Measurements from ENCODE around the gene MRPL16.

The MRPL16 gene

GRCh38 chr11:59812220-59812619, 1.6 kb upstream of the MRPL16 start (continued):
- TF ChIP-seq FEZF1 (tag by site-specific recombination; IDR thresholded peaks at IDR 0.05) (no peak), ZNF391 (tag by site-specific recombination; IDR thresholded peaks at IDR 0.05; ENCODE audit: borderline replicate concordance, low read depth) (no peak), ZNF580 (tag by site-specific recombination; IDR thresholded peaks at IDR 0.05) (no peak), ZNF791 (tag by site-specific recombination; IDR thresholded peaks at IDR 0.05) (no peak), PRDM1 (tag by site-specific recombination; IDR thresholded peaks at IDR 0.05) (no peak), MEIS1 (CRISPR knock-in tag; IDR thresholded peaks at IDR 0.05; ENCODE audit: borderline replicate concordance) (no peak), PATZ1 (tag by site-specific recombination; IDR thresholded peaks at IDR 0.05) (no peak), OVOL3 (tag by site-specific recombination; IDR thresholded peaks at IDR 0.05) (no peak), ZNF560 (tag by site-specific recombination; IDR thresholded peaks at IDR 0.05; ENCODE audit: borderline replicate concordance) (no peak)

DNA sequence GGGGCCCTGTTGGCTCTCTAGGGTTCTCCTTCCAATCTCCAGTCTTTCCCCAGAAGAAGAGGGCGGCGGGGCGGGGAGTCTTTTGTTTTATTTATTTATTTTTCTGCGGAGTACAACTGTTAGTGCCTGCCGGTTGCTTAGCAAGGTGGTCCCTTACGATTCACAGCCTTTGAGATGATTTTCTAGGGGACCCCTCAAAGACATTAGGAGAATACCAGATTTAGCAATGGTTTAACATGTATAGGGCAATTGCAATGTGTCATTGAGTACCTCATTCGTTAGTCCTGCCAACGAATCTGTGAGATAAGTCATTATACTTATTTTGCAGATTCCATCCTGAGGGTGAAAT, 307 bp upstream of the MRPL16 start:
- ChIA-PET CTCF (interaction anchor here (0.9 to 4.0 kb wide), 2 partner anchors 9 to 57 kb away, joined by 3 to 27 read pairs; partner anchors contain the start of gene STX3), POLR2A (interaction anchor here (0.5 to 2.0 kb wide), 5 partner anchors 9 to 196 kb away, joined by 3 to 16 read pairs (median 4); partner anchors contain the start of genes OSBP, PATL1 and STX3)
- no peaks in the 10 kb centered on the region for H3K9me3 ChIP-seq (ENCODE audit: control insufficient read depth, insufficient read depth, low read depth, low read length)
- H3K36me3 ChIP-seq (ENCODE audit: control insufficient read depth in 2 of 2, insufficient read depth in 1 of 2, low read length in 2 of 2): peaks cover 4 to 29% of the 10 kb centered on the region in 2 experiments; a peak in 2 of 3 replicates
- H3K27ac ChIP-seq (ENCODE audit: extremely low read depth, low read depth, low read length): no peak overlapping the region
- H3K4me3 ChIP-seq (ENCODE audit: low read depth, low read length): peak overlapping the region; percentile 100
- no peaks in the 10 kb centered on the region for H3K4me1 ChIP-seq (ENCODE audit: control insufficient read depth, insufficient read depth, low read length)
- TF ChIP-seq, protein P1, sequence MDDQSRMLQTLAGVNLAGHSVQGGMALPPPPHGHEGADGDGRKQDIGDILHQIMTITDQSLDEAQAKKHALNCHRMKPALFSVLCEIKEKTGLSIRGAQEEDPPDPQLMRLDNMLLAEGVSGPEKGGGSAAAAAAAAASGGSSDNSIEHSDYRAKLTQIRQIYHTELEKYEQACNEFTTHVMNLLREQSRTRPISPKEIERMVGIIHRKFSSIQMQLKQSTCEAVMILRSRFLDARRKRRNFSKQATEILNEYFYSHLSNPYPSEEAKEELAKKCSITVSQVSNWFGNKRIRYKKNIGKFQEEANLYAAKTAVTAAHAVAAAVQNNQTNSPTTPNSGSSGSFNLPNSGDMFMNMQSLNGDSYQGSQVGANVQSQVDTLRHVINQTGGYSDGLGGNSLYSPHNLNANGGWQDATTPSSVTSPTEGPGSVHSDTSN (CRISPR knock-in tag; IDR thresholded peaks at IDR 0.05): no peak
- TF ChIP-seq ZFHX2 (tag by site-specific recombination; conservative IDR thresholded peaks at IDR 0.05) (no peak), AEBP2 (tag by site-specific recombination; IDR thresholded peaks at IDR 0.05; ENCODE audit: borderline replicate concordance) (no peak), ZNF610 (tag by site-specific recombination; IDR thresholded peaks at IDR 0.05; ENCODE audit: borderline replicate concordance) (0 out of 2 replicates have a peak, but pooled peaks have one; percentile 0), ZXDB (tag by site-specific recombination; IDR thresholded peaks at IDR 0.05) (peak; percentile 6; the same call in 1 of the 2 replicates), ZBTB49 (tag by site-specific recombination; IDR thresholded peaks at IDR 0.05; ENCODE audit: low read depth) (no peak), ZNF510 (tag by site-specific recombination; IDR thresholded peaks at IDR 0.05; ENCODE audit: insufficient replicate concordance) (no peak), ZNF335 (tag by site-specific recombination; conservative IDR thresholded peaks at IDR 0.05) (peak; percentile 52; the same call in 1 of the 2 replicates), ZNF654 (tag by site-specific recombination; IDR thresholded peaks at IDR 0.05; ENCODE audit: low read depth) (no peak), ZBTB48 (tag by site-specific recombination; IDR thresholded peaks at IDR 0.05) (peak; percentile 87), GFI1B (tag by site-specific recombination; IDR thresholded peaks at IDR 0.05) (no peak), SP3 (tag by site-specific recombination; IDR thresholded peaks at IDR 0.05) (no peak), ZBTB1 (tag by site-specific recombination; IDR thresholded peaks at IDR 0.05) (no peak), ZNF324 (tag by site-specific recombination; IDR thresholded peaks at IDR 0.05) (no peak)
- TF ChIP-seq, protein P2, sequence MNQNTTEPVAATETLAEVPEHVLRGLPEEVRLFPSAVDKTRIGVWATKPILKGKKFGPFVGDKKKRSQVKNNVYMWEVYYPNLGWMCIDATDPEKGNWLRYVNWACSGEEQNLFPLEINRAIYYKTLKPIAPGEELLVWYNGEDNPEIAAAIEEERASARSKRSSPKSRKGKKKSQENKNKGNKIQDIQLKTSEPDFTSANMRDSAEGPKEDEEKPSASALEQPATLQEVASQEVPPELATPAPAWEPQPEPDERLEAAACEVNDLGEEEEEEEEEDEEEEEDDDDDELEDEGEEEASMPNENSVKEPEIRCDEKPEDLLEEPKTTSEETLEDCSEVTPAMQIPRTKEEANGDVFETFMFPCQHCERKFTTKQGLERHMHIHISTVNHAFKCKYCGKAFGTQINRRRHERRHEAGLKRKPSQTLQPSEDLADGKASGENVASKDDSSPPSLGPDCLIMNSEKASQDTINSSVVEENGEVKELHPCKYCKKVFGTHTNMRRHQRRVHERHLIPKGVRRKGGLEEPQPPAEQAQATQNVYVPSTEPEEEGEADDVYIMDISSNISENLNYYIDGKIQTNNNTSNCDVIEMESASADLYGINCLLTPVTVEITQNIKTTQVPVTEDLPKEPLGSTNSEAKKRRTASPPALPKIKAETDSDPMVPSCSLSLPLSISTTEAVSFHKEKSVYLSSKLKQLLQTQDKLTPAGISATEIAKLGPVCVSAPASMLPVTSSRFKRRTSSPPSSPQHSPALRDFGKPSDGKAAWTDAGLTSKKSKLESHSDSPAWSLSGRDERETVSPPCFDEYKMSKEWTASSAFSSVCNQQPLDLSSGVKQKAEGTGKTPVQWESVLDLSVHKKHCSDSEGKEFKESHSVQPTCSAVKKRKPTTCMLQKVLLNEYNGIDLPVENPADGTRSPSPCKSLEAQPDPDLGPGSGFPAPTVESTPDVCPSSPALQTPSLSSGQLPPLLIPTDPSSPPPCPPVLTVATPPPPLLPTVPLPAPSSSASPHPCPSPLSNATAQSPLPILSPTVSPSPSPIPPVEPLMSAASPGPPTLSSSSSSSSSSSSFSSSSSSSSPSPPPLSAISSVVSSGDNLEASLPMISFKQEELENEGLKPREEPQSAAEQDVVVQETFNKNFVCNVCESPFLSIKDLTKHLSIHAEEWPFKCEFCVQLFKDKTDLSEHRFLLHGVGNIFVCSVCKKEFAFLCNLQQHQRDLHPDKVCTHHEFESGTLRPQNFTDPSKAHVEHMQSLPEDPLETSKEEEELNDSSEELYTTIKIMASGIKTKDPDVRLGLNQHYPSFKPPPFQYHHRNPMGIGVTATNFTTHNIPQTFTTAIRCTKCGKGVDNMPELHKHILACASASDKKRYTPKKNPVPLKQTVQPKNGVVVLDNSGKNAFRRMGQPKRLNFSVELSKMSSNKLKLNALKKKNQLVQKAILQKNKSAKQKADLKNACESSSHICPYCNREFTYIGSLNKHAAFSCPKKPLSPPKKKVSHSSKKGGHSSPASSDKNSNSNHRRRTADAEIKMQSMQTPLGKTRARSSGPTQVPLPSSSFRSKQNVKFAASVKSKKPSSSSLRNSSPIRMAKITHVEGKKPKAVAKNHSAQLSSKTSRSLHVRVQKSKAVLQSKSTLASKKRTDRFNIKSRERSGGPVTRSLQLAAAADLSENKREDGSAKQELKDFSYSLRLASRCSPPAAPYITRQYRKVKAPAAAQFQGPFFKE (tag by site-specific recombination; IDR thresholded peaks at IDR 0.05; ENCODE audit: borderline replicate concordance): no peak

Measured in HEK293 (cell line).